ENCODE data around the gene MYO3B.

Gene MYO3B

GRCh38 chr2:170227507-170227947, 49.6 kb downstream of the MYO3B start:
- Histone ChIP-seq H3K27me3 (ENCODE audit: insufficient read depth, low read length, poor library complexity) (peaks cover 45% of the 10 kb centered on the region), H2AFZ (ENCODE audit: low read depth, low read length) (no peak overlapping the region), H3K4me3 (ENCODE audit: low read depth in 1 of 2, low read length in 2 of 2) (no peak overlapping the region), H4K20me1 (ENCODE audit: insufficient read depth, low read length) (no peaks in the 10 kb centered on the region), H3K9ac (ENCODE audit: low read depth, low read length) (no peak overlapping the region), H3K27ac (ENCODE audit: low read length) (no peak overlapping the region), H3K4me1 (ENCODE audit: insufficient read depth, low read length) (no peaks in the 10 kb centered on the region), H3K4me2 (ENCODE audit: insufficient read depth, low read length) (no peak overlapping the region), H3K36me3 (ENCODE audit: insufficient read depth, low read length) (no peaks in the 10 kb centered on the region), H3K79me2 (ENCODE audit: insufficient read depth, low read length) (no peaks in the 10 kb centered on the region), H3K9me3 (ENCODE audit: insufficient read depth, low read length, severe bottlenecking) (no peaks in the 10 kb centered on the region)
- DNase-seq (no peak), ATAC-seq (ENCODE audit: insufficient read depth, low read depth) (no peak)
- no peak for TF ChIP-seq EZH2 (IDR thresholded peaks at IDR 0.05; ENCODE audit: borderline replicate concordance, low read depth, low read length, severe bottlenecking)

GRCh38 chr2:170227951-170228350, 50.0 kb downstream of the MYO3B start:
- H3K27ac ChIP-seq (ENCODE audit: low read length), result no peak overlapping the region
- H3K4me3 ChIP-seq (ENCODE audit: low read depth in 1 of 2, low read length in 2 of 2), result no peak overlapping the region
- H3K27me3 ChIP-seq (ENCODE audit: insufficient read depth, low read length, poor library complexity), result peaks cover 41% of the 10 kb centered on the region
- H2AFZ ChIP-seq (ENCODE audit: low read depth, low read length), result no peak overlapping the region
- no peaks in the 10 kb centered on the region for H3K36me3 ChIP-seq (ENCODE audit: insufficient read depth, low read length)
- no peaks in the 10 kb centered on the region for H4K20me1 ChIP-seq (ENCODE audit: insufficient read depth, low read length)
- DNase-seq (no peak), ATAC-seq (ENCODE audit: insufficient read depth, low read depth) (no peak)
- H3K9me3 ChIP-seq (ENCODE audit: insufficient read depth, low read length, severe bottlenecking), result no peaks in the 10 kb centered on the region
- H3K4me2 ChIP-seq (ENCODE audit: insufficient read depth, low read length), result no peak overlapping the region
- no peaks in the 10 kb centered on the region for H3K79me2 ChIP-seq (ENCODE audit: insufficient read depth, low read length)
- no peaks in the 10 kb centered on the region for H3K4me1 ChIP-seq (ENCODE audit: insufficient read depth, low read length)
- TF ChIP-seq EZH2 (IDR thresholded peaks at IDR 0.05; ENCODE audit: borderline replicate concordance, low read depth, low read length, severe bottlenecking) (no peak), CTCF (IDR thresholded peaks at IDR 0.05; ENCODE audit: borderline replicate concordance, extremely low read depth, low read length, poor library complexity, severe bottlenecking) (no peak)
- H3K9ac ChIP-seq (ENCODE audit: low read depth, low read length), result no peak overlapping the region

DNA sequence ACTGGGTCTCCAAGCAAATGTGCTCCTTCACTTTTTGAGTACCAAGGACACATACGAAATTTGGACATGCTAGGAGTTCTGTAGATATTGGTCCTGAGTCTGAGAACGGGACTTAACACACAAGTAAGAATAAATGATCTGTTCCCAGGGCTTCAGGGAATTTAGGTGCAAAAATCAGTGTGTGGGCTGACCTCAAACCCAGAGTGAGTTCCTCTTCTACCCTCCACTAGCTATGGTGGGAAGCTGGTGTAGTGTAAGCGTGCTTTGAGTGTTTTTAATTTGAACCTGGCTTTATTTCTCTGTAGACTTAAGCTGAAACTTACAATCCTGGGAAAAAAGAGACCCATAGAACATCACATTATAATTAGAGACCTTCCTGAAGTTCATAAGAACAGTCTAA, 50.5 kb downstream of the MYO3B start:
- DNase-seq, result no peak
- H3K9ac ChIP-seq (ENCODE audit: low read depth, low read length), result no peak overlapping the region
- no peak overlapping the region for H3K27ac ChIP-seq (ENCODE audit: low read length)
- no peaks in the 10 kb centered on the region for H3K9me3 ChIP-seq (ENCODE audit: insufficient read depth, low read length, severe bottlenecking)
- no peak overlapping the region for H3K4me2 ChIP-seq (ENCODE audit: insufficient read depth, low read length)
- no peaks in the 10 kb centered on the region for H3K4me1 ChIP-seq (ENCODE audit: insufficient read depth, low read length)
- TF ChIP-seq EZH2 (IDR thresholded peaks at IDR 0.05; ENCODE audit: borderline replicate concordance, low read depth, low read length, severe bottlenecking), result no peak
- TF ChIP-seq CTCF (IDR thresholded peaks at IDR 0.05; ENCODE audit: borderline replicate concordance, extremely low read depth, low read length, poor library complexity, severe bottlenecking), result no peak
- H2AFZ ChIP-seq (ENCODE audit: low read depth, low read length), result no peak overlapping the region
- peaks cover 41% of the 10 kb centered on the region for H3K27me3 ChIP-seq (ENCODE audit: insufficient read depth, low read length, poor library complexity)
- no peaks in the 10 kb centered on the region for H3K36me3 ChIP-seq (ENCODE audit: insufficient read depth, low read length)
- no peaks in the 10 kb centered on the region for H4K20me1 ChIP-seq (ENCODE audit: insufficient read depth, low read length)
- no peak for ATAC-seq (ENCODE audit: insufficient read depth, low read depth)
- H3K4me3 ChIP-seq (ENCODE audit: low read depth in 1 of 2, low read length in 2 of 2), result no peak overlapping the region
- no peaks in the 10 kb centered on the region for H3K79me2 ChIP-seq (ENCODE audit: insufficient read depth, low read length)

DNA sequence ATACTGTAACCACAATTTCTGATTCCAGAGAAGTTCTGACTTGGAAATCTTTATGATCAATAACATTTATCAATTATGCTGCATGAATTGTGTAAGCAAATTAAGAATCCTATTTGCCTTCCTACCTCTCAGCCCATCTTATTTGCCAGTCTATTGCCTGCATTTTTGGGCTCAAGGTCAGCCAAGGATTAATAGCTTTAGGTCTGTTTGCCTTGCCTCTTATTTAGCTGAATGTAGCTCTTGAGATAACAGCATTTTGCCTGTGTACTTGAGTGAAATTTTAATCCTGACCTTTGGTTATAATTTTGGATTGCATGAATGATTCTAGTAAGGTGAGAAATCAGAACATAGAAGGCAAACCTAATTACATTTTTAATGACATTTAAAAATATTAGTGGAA, 51.2 kb downstream of the MYO3B start:
- peaks cover 38% of the 10 kb centered on the region for H3K27me3 ChIP-seq (ENCODE audit: insufficient read depth, low read length, poor library complexity)
- H3K36me3 ChIP-seq (ENCODE audit: insufficient read depth, low read length), result no peaks in the 10 kb centered on the region
- no peak overlapping the region for H3K4me3 ChIP-seq (ENCODE audit: low read depth in 1 of 2, low read length in 2 of 2)
- H3K79me2 ChIP-seq (ENCODE audit: insufficient read depth, low read length), result no peaks in the 10 kb centered on the region
- no peaks in the 10 kb centered on the region for H4K20me1 ChIP-seq (ENCODE audit: insufficient read depth, low read length)
- no peak overlapping the region for H3K9ac ChIP-seq (ENCODE audit: low read depth, low read length)
- no peak overlapping the region for H3K4me2 ChIP-seq (ENCODE audit: insufficient read depth, low read length)
- TF ChIP-seq CTCF (IDR thresholded peaks at IDR 0.05; ENCODE audit: borderline replicate concordance, extremely low read depth, low read length, poor library complexity, severe bottlenecking), result no peak
- TF ChIP-seq EZH2 (IDR thresholded peaks at IDR 0.05; ENCODE audit: borderline replicate concordance, low read depth, low read length, severe bottlenecking), result no peak
- H3K9me3 ChIP-seq (ENCODE audit: insufficient read depth, low read length, severe bottlenecking), result no peaks in the 10 kb centered on the region
- ATAC-seq (ENCODE audit: insufficient read depth, low read depth), result no peak
- H3K4me1 ChIP-seq (ENCODE audit: insufficient read depth, low read length), result no peaks in the 10 kb centered on the region
- no peak overlapping the region for H2AFZ ChIP-seq (ENCODE audit: low read depth, low read length)
- no peak overlapping the region for H3K27ac ChIP-seq (ENCODE audit: low read length)
- DNase-seq, result no peak

Data from DND-41 (cell line).